ENCODE data around the gene DLK1.

The DLK1 gene

GRCh38 chr14:100780246-100780645, 53.6 kb downstream of the DLK1 start:
- DNase-seq = no peak

- DNase-seq = no peak
Observed at GRCh38 chr14:100780646-100781355, 54.1 kb downstream of the DLK1 start.

GRCh38 chr14:100781952-100782351, 55.3 kb downstream of the DLK1 start:
- no peak for DNase-seq

- no peak for DNase-seq
Observed at GRCh38 chr14:100782516-100783320, 56.0 kb downstream of the DLK1 start.

GRCh38 chr14:100783630-100784370, 57.1 kb downstream of the DLK1 start:
- no peak for DNase-seq

GRCh38 chr14:100784523-100785337, 58.0 kb downstream of the DLK1 start:
- no peak for DNase-seq

GRCh38 chr14:100785338-100785615, 58.6 kb downstream of the DLK1 start:
- no peak for DNase-seq

GRCh38 chr14:100785626-100786025, 58.9 kb downstream of the DLK1 start:
- no peak for DNase-seq

- DNase-seq = no peak
Observed at GRCh38 chr14:100786131-100786530, 59.4 kb downstream of the DLK1 start.

GRCh38 chr14:100786576-100787219, 60.0 kb downstream of the DLK1 start:
- no peak for DNase-seq

- no peak for DNase-seq
Observed at GRCh38 chr14:100787659-100788058, 61.0 kb downstream of the DLK1 start.

Data from activated CD8-positive, alpha-beta memory T cell treated with anti-CD3 and anti-CD28 coated beads, Interleukin-2, amount 50 U/mL, for 4 hours (primary cell).